ENCODE measurements around the gene MANSC1.
"Not testable (repeated sequence)": the region's sequence is repeated elsewhere in the genome, so short reads cannot be mapped to it uniquely, and the experiment has no call there.

Gene MANSC1

DNA sequence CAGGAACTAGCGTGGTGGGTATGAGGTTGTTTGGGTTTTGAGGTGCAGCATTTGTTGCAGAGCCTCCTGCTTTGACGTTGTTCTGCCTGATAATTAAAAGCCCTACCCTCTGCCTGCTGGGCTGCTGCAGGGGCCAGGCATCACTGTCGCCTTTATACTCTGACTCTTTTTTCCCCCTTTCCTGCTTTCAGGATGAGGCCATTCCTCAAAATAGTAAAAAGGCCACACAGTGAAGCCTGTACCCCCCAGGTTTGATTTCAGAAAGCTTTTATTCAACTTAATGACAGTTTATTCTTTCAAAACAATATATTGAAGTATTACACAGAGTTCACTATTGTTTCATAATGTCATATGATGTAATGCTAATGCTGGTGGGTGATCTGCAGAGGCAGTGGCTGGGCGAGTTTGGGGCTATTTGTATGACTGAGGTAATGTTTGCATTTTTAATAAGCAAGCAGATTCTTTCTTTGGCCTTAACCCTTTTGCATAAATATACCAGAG lies 15.9 kb upstream of the MANSC1 start:
- FAIRE-seq (no peak), DNase-seq (ENCODE audit: low spot score) (no peak)

DNA sequence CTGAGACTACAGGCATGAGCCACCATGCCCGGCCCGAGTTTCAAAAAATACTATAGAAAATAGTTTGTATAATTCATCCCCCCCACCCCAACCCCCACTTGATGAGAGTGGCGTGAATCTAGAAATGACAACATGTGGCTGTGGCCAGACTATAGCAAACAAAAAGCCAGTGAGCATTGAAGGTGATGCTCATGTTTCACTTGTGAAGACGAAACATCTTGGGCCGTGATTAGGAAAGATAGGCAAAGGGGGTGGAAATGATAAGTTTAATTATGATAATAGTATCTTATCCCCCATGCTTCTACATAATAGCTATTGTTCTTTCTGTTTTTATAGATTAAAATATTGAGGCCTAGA lies 15.4 kb upstream of the MANSC1 start:
- DNase-seq (ENCODE audit: low spot score) (no peak), FAIRE-seq (no peak)

- DNase-seq (ENCODE audit: low spot score): no peak
- no peak for FAIRE-seq
These were observed 14.9 kb upstream of the MANSC1 start for GRCh38 chr12:12364787-12365445.

DNA sequence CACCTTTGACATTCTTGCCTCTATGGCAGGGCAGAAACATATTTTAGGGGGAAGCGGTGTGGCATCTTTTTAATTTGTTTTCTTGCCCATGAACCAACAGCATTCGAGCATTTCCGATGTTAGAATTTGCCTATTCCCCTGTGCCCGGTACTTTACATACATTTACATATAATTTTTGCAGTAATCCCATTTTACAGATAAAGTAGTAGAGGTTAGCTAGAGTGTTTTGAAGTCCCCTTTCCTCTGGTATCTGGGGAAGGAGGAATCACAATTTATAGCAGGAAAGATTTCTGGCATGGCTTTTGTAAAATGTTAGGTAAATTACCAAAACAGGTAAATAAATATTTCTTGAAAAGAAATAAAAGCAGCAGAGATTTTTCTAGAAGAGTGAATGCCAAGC lies 8.5 kb upstream of the MANSC1 start:
- DNase-seq (ENCODE audit: low spot score) (no peak), FAIRE-seq (no peak)

DNA sequence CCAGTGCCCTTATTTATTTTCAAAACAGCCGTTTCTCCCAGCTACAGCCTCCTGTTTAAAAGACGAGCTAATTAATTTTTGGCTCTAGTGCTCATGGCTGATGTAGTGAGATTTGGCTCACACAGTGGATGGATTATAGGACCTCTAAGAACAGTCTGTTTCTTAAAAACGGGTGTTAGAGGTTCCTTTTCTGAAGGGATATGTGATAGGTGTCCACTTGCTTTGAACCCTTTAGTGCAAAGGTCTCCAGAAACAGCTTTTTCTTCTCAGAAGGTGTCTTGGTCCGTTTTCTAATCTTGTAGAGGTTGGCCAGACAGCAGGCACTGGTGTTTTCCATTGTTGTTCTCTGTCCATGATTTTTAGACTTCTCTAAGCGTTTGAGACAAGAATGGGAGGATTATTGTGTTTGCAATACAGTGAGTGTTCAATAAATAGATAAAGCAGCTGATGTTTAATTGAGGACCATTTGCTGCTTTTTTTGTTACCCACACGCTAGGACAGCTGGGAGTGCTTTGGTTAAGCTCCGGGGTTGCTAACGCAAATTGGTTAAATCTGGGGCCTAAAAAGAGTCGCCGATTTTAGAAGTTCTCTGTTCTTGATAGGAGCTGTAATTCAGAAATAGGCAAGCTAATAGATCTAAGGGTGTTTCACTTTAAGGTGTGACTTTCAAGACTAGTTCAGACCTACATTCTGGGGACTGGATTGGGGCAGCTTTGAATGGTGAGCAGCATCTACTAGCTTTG lies 7.8 kb upstream of the MANSC1 start:
- FAIRE-seq: no peak
- no peak for DNase-seq (ENCODE audit: low spot score)

DNA sequence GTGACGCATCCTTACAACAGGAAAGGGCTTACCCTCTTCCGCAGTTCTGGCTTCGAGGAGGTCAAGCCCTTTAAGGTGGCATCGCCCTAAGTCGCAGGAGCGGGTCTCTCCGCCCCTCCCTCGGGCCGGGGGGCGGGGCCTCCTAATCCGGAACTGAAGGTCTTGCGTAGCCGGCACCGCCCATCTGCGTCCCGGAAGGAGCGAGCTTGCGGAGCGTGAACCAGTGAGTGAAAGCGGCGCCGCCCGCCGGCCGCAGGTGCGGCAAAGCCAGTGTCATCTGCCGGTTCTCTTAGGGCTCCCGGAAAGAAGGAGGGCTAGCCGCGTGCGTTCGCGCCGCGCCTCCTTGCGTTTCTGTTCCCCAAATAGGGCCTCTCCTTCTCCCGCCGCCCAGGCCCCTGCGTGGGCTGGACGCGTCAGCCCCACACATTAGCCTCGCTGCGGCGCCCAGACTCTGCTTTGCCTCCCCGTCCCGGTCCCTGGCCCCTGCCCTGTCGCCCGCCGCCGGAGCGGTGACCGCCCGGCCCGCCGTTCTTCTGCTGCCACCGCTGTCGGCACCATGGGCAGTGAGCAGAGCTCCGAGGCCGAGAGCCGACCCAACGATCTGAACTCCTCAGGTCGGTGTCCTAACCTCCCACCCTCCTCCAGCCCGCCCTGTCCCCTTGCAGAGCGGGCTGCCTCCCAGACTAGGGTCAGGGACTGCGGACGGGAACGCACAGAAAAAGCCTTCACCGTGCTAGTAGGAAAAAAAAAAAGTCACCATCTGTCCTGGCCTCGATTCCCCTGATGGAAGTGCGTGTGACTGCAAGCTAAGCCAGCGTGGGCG lies 7.1 kb upstream of the MANSC1 start, which contains the start of gene BORCS5:
BORCS5 (plus strand) TSS at position 183 of the 823 bp plus-strand sequence; CDS start at position 557, 374 bp downstream.
- FAIRE-seq (peak; percentile 88), DNase-seq (ENCODE audit: low spot score) (peak; percentile 99)

DNA sequence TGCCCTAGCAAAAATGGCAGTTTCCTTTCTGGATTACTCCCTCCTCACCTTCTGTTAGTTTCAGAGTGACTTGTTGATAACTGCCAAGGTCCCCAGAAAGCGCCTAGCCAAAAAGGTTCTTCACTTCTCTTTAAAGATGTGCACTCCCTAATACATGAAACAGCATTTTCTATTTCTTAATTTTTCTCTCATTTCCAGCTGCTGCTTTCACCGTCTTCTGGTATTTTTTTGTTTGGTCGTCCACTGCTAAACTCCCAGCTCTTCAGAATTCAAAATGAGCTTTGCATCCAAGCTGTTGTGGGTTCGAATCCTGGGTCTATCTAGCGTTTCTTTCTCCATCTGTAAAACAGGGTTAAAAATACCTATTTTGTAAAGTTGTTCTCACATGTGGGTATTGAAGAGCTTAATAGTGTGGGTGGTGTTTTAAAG lies 6.4 kb upstream of the MANSC1 start:
- DNase-seq (ENCODE audit: low spot score): no peak
- FAIRE-seq: no peak

DNA sequence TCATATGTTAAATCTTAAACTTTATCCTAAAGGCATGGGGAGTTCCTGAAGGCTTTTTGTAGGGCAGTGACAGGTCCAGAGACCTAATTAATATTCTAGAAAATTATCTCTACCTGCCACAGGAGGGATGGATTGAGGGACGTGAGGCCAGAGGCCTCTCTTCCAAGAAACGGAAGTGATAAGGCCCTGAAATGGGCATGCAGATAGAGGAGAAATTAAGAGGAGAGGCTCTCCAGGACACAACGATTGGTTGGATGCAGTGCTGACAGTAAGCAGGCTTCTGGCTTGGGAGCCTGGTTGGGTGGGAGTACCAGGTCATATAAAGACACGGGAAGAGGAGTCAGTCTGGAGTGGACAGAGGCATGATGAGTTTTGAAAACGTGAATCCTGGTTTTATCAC lies 3.8 kb upstream of the MANSC1 start:
- FAIRE-seq (no peak), DNase-seq (ENCODE audit: low spot score) (no peak)

DNA sequence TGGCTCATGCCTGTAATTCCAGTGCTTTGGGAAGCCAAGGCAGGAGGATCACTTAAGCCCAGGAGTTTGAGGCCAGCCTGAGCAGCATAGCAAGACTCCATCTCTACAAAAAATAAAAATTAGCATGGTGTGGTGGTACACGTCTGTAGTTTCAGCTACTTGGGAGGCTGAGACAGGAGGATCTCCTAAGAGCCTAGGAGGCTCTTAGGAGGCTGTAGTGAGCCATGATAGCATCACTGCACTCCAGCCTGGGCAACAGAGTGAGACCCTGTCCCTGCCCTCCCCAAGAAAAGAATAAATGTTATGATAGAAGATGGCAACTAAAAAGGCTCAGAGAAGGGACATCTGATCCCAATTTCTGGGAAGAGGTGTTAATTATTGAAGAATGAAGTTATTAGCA lies 3.2 kb upstream of the MANSC1 start:
- DNase-seq (ENCODE audit: low spot score): no peak
- no peak for FAIRE-seq

GRCh38 chr12:12351468-12352185 lies 1.6 kb upstream of the MANSC1 start:
- DNase-seq (ENCODE audit: low spot score); FAIRE-seq: not testable (repeated sequence)

- DNase-seq (ENCODE audit: low spot score) (peak; percentile 44), FAIRE-seq (peak; percentile 88)
These were observed 924 bp upstream of the MANSC1 start for GRCh38 chr12:12350868-12351463.

- no peak for DNase-seq (ENCODE audit: low spot score)
- no peak for FAIRE-seq
These were observed 11.4 kb downstream of the MANSC1 start for GRCh38 chr12:12338527-12339168.

DNA sequence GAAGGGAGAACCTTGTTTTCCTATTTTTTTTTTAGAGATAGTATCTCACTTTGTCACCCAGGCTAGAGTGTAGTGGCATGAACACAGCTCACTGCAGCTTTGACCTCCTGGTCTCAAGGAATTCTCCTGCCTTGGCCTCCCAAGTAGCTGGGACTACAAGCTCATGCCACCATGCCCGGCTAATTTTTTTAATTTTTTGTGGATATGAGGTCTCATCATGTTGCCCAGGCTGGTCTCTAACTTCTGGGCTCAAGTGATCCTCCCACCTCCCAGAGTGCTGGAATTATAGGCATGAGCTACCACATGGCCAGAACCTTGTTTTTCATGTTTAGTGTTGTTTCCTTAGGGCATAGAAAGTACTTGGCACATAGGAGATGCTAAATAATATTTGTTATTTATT lies 13.5 kb downstream of the MANSC1 start:
- DNase-seq (ENCODE audit: low spot score) (no peak), FAIRE-seq (no peak)

- DNase-seq (ENCODE audit: low spot score) (no peak), FAIRE-seq (no peak)
These were observed 14.0 kb downstream of the MANSC1 start for GRCh38 chr12:12336049-12336411.

- DNase-seq (ENCODE audit: low spot score): peak; percentile 83
- FAIRE-seq: no peak
These were observed 15.5 kb downstream of the MANSC1 start for GRCh38 chr12:12334367-12335040.

GRCh38 chr12:12333407-12334366 lies 16.4 kb downstream of the MANSC1 start:
- FAIRE-seq: peak; percentile 17

GRCh38 chr12:12331896-12332295 lies 18.1 kb downstream of the MANSC1 start:
- DNase-seq (ENCODE audit: low spot score) (no peak), FAIRE-seq (no peak)

More at GRCh38 chr12:12333407-12334366, 16.4 kb downstream of the MANSC1 start:
- DNase-seq (ENCODE audit: low spot score): peak; percentile 54

DNA sequence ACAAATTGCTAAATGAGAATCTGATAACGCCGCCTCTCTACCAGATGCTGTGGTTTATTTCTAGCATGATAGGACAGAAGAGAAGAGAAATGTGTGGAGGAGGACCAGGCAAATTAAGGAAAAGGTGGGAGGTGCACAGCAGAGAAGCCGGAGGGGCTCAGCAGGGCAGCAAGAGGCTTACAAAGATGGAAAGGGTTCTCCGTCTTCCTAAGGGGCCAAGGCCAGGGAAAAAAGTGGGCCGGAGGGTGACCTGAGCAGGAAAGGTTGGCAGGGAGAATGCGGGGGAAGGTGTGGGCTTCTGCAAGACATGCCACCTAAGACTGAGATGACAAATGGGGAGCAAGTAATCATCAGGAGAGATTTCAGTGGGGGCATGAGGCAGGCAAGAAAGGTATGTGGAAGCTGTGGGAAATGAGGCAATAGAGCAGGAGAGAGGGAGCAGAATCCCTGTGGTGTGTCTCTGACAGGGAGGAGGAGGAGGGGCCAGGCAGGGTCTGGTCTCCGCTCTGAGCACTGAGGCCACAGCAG lies 18.7 kb downstream of the MANSC1 start:
- DNase-seq (ENCODE audit: low spot score) (no peak), FAIRE-seq (no peak)
